HG02973 (cell line): ENCODE results near the gene MINAR1.
"Not testable (repeated sequence)": the region's sequence is repeated elsewhere in the genome, so short reads cannot be mapped to it uniquely, and the experiment has no call there.

ENCODE experiments used
- ATAC-seq: cut with Tn5 transposase; IDR thresholded peaks from one replicate; pipeline ENCODE4 v1.9.1; 2021; ENCODE audit warnings: moderate library complexity; ENCODE audit not compliant: unreplicated experiment

The MINAR1 gene

DNA sequence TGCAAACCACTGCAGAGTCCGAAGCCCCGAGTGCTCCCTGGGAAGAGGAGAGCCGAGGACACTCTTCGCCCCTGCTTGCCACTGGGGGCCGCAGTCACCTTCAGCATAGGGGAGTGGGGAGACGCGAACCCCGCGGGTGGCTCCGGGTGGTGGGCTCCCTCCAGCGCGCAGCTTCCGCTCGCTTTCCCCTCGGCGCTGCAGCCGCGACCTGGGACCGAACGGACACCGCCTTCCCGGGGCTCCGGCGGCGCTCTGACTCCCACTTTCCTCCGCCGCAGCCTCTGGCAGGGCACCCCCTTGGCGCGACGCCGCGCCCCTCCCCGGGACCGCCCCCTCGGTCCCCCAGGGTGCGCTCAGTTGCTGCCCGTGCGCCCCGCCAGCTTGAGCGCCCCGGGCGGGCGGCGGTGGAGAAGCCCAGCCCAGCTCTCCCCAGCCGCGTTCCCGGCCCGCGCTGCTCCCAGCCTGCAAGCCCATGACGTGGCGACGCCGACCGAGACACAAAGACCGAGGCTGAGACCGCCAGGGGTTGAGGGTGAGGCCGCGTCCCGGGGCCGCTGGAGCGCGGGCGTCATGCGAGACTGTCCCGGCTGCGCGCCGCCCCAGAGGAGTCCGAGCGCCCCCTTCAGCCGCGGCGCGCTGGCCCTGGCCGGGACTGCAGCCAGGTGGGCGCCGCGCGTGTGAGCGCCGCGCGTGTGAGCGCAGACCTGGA, at the start of gene MINAR1:
Gene MINAR1 (plus strand): TSS at position 701 of the 709 bp plus-strand sequence. CDS start 23,812 bp downstream, outside the sequence.
- ATAC-seq, result no peak

GRCh38 chr15:79394231-79394630, 37.9 kb upstream of the MINAR1 start:
- no peak for ATAC-seq

DNA sequence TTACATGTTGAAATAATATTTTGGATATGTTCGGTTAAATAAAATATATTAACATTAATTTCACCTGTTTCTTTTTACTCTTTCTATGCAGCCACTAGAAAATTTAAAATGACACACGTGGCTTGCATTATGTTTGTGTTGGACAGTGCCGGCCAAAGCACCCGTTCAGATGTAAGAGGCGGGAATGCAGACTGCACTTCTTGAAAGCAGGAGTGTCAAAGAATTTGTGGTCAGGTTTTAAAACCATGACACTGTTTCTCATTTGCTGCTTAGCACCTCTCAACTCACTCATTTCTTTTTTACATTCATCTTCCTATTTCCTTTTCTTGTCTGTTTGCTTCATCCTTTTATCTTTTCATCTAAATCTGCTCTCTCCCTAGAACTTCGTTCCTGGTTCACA, 35.3 kb upstream of the MINAR1 start:
- ATAC-seq, result no peak

GRCh38 chr15:79397269-79397910, 34.7 kb upstream of the MINAR1 start:
- ATAC-seq, result no peak

DNA sequence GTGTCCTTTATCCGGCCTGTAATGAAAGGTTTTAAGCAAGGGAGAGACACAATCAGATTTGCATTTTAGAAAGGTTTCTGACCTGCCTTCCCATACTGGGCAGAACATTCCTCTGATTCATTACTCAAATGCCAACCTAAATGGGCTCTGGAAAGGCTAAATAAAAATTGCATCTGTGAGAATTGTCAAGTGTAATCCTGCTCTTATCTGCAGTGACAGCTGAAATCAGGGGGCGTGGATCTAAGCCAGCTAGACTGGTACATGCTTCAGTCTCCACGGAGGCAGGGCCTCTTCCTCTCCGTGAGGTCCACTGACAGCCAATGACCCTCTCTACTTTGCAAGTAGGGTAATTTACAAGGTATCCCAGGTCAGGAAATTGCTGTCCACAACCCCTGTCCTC, 32.5 kb upstream of the MINAR1 start:
- no peak for ATAC-seq

DNA sequence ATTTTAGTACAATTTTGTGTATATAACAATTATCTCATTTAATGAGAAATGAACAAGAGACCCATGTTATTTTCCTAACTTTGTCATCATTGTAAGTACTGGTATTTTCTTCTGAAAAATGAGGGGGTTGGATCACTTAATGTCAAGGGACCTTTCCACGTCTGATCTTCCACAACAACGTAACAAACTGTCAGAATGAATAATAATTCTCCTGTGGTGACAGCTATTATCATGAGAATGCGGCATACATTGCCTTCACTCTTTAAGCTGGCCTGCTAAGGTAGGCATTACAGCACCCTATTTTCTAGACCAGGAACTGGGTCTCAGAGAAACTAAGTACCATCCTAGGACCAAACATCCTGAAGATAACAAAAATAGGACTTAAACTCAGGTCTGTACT, 31.5 kb upstream of the MINAR1 start:
- no peak for ATAC-seq

- no peak for ATAC-seq
These were observed 30.8 kb upstream of the MINAR1 start for GRCh38 chr15:79401301-79401700.

- no peak for ATAC-seq
These were observed 30.0 kb upstream of the MINAR1 start for GRCh38 chr15:79402136-79402535.

GRCh38 chr15:79403501-79403900, 28.6 kb upstream of the MINAR1 start:
- ATAC-seq, result no peak

DNA sequence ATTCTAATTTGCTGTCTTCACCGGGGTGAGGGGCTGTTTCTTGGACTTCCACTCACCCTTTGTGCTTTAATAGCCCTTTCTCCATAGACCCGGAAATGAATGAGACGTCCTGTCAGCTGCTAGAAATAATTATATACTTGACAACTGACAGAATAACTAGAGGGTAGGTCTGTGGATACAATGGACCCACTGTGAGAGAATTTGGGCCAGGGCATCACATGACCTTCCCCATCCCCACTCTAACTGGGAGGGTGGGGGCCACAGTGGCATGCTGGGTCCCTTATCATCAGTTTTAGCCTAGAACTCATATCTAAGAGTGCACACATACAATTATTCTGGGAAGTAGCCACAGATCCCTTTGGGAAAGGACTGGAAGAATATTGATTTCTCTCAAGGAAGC, 25.9 kb upstream of the MINAR1 start:
- no peak for ATAC-seq

DNA sequence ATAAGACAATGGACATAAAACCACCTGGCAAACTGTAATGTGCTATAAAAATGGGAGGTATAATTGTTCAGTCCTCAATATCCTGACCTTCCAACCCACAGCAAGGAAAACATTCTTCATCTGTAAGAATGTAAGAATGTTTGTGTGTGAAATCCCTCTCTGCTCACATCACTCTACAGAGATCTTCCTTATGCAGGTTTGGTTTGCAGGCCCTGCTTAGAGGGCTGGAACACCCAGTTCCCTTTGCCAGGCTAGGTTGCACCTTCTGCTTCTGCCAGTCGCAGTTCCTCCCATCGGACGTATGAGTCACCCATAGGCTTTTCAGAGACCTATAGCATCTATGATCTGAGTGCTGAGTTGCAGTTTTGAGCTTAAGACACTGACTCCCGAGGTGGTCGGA, 24.1 kb upstream of the MINAR1 start:
- no peak for ATAC-seq

DNA sequence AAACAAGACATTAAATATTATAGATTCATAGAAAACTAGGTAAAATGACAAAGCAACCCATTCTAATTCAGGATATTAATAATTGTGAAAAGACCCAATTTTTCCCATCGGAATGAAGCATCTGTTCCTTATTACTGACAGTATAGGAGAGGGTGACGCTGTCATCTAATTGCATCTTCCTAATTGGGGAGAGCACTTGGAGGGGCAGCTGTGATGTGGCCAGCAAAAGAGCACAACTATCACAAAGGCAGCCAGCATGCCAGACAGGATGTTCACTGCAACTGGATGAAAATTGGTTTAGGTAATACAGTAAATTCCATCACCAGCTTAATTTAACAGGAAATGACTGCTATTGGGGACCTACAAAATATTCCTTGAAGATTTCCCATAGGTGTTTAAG, 21.9 kb upstream of the MINAR1 start:
- no peak for ATAC-seq

DNA sequence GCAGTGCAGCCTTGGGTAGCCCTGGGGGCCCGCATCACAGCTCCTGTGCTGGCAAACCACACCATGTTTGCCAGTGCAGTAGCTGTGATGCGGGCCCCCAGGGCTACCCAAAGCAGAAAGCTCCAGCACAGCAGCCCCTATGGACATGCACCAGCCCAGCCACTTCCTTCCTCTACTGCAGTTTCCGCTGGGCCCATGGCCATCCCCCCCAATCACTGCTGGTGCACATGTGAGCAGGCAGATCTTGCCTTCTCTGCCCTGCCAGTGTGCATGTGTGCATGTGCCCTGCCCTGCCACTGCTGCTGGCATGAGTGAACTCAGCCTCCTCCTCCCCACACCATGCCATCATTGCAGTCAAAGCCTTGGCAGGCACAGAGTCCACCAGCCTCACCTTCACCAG, 20.1 kb upstream of the MINAR1 start:
- ATAC-seq, result no peak

DNA sequence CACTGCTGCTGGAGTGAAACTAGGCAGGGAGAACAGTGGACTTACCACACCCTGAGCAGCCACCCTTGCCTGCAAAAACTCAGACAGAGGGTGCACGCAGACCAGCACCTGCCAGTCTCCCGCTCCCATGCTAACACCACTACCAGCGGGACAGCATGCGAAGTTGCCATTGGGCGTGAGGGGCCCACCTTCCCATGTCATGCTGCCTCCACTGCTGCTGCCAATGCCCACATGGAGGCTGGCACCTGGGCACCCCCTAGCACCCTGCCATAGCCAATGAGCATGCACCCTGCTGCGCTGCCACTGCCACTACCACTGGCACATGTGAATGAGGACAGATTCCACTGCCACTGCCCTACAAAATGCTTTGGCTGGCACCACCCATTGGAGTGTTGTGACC, 19.7 kb upstream of the MINAR1 start:
- ATAC-seq, result no peak

DNA sequence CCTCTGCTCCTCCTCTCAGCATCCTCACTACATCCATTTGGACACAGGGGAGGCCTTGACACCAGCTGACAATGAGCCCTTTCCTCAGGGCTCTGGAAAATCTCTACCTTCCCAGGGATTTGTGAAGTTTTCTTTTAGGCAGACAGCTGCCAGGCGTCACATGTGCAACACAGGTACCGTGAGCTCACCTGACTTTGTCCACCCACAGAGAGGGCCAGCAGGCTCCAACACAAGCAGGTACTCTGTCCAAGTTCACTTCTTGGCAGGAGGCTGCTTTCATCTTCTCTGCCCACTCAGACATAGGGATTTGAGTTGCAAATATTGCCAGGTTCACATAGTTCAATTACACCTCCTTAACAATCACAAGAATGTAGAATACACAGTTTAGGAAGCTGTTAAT, 15.3 kb upstream of the MINAR1 start:
- ATAC-seq, result no peak

GRCh38 chr15:79418693-79419279, 13.3 kb upstream of the MINAR1 start:
- no peak for ATAC-seq

GRCh38 chr15:79425591-79426295, 6.4 kb upstream of the MINAR1 start:
- ATAC-seq, result no peak

DNA sequence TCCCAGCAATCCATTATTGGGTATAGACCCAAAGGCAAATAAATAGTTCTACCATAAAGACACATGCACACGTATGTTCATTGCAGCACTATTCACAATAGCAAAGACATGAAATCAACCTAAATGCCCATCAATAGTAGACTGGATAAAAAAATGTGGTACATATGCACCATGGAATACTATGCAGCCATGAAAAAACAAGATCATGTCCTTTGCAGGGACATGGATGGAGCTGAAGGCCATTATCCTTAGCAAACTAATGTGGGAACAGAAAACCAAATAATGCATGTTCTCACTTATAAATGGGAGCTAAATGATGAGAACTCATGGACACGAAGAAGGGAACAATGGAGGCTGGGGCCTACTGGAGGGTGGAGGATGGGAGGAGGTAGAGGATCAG, 5.2 kb upstream of the MINAR1 start:
- ATAC-seq, result not testable (repeated sequence)

DNA sequence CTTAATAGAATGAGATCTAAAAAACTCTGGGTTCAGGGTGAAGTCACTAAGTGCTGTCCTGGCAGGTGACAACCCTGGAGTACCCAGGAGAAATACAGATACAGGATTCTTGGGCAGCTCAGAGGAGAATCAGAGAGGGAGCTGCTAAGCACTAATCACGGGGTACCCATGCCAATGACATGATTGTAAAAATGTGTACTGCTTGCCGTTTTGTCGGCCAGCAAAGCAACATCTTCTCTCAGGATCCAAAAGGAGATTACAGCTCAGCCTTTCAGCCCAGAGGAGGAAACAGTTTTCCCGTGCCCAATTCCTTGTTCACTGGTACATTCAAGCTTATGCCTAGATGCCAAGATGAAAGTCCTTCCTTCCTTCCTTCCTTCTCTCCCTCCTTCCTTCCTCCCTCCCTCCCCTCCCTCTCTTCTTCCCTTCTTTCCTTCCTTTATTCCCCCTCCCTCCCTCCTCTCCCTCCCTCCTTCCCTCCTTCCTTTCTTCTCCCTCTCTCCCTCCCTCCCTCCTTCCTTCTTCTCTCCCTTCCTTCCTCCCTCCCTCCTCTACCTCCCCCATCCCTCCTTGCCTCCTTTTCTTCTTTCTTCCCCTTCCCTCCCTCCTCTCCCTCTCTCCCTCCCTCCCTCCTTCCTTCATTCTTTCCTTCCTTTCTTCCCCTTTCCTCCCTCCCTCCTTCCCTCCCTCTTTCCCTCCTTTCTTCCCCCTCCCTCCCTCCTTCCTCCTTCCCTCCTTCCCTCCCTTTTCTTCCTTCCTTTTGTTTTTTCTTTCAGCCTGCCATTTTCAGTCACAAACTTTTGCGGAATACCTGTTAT, 4.1 kb upstream of the MINAR1 start:
- no peak for ATAC-seq

DNA sequence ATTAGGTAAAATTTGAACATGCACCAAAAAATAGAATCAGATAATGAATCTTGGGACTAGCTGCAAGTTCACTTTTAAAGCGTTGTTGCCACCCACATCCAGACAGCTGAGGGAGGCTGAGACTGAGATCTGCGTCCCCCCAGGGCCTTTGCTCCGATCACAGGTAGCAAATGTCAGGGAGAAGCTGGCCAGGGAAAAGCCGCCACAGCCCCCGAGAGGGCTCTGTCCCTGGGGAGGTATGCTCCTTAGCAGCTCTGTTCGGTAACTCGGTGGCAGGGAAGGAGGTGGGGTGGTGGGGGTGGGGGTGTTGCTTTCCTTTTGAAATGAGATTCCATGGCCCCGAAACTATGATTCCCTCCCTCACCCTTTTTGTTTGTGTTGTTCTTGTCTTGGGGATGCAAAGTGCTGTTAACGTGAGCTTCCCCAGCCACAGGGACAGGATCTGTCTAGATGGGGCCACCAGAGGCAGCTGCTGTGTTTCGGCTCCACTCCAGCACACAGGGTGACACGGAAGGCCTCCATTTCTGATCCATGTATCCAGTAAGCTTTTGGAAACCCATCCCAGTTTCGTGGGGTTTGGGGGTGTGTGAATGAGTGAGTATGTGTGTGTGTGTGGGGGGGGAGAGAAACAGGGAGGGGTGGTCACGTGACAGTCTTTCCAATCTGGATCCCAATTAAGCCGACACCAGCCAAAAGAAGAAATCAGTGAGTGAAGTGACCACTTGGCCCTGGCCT, 1.1 kb upstream of the MINAR1 start:
- no peak for ATAC-seq
